MM.1S (cell line): Measurements from ENCODE around the gene ZNF775.

ENCODE experiments used
- CTCF ChIP-seq: fragments of 300-600 bp; sonication (generic); IDR thresholded peaks from 2 replicates; pipeline ENCODE4 v1.5.1; 2016; ENCODE audit warnings: antibody characterized with exemption, low read length, mixed read lengths
- EZH2 ChIP-seq: fragments of 300-600 bp; sonication (generic); optimal IDR thresholded peaks from 2 replicates; pipeline ENCODE3; 2017; ENCODE audit warnings: low read depth, mild to moderate bottlenecking, antibody characterized with exemption, low read length, mixed read lengths

GRCh38 chr7:150368884-150369747 lies 10.0 kb upstream of the ZNF775 start:
- TF ChIP-seq CTCF (no peak), EZH2 (no peak)
